H9 (cell line): ENCODE data around the gene HADH. TPM values are rescaled to one million over a fixed set of nuclear protein-coding genes. Genes with fewer than 3 reads are reported as not detected.
"Not testable (repeated sequence)": the region's sequence is repeated elsewhere in the genome, so short reads cannot be mapped to it uniquely, and the experiment has no call there.

Source experiments
- DNase-seq: peaks from one replicate; pipeline ENCODE4 v3.0.0-alpha.2; 2017
- H2AFZ ChIP-seq: one replicate; pipeline ENCODE4 v1.6.1; 2013; ENCODE audit warnings: mild to moderate bottlenecking, low read length, control low read depth, moderate library complexity
- H2AK5ac ChIP-seq: 2 replicates; pipeline ENCODE4 v1.6.1; 2013; ENCODE audit warnings: low read length, control low read depth, mixed read lengths; ENCODE audit not compliant: insufficient read length
- H2BK120ac ChIP-seq: one replicate; pipeline ENCODE4 v1.6.1; 2013; ENCODE audit warnings: low read depth, mild to moderate bottlenecking, low read length, control low read depth, inconsistent platforms; ENCODE audit not compliant: poor library complexity, severe bottlenecking
- H2BK12ac ChIP-seq: 2 replicates; pipeline ENCODE4 v1.6.1; 2013; ENCODE audit warnings: low read length, control low read depth, mixed read lengths, low read depth; ENCODE audit not compliant: insufficient read length
- H2BK15ac ChIP-seq: 2 replicates; pipeline ENCODE4 v1.6.1; 2013; ENCODE audit warnings: low read depth, low read length, control low read depth
- H2BK20ac ChIP-seq: one replicate; pipeline ENCODE4 v1.6.1; 2013; ENCODE audit warnings: low read depth, mild to moderate bottlenecking, low read length, control low read depth, inconsistent platforms; ENCODE audit not compliant: poor library complexity, severe bottlenecking
- H2BK5ac ChIP-seq: 2 replicates; pipeline ENCODE4 v1.6.1; 2013; ENCODE audit warnings: low read length, control low read depth, mixed read lengths; ENCODE audit not compliant: insufficient read length
- H3K14ac ChIP-seq: 2 replicates; pipeline ENCODE4 v1.6.1; 2013; ENCODE audit warnings: low read length, control low read depth; ENCODE audit not compliant: insufficient read depth
- H3K18ac ChIP-seq: 2 replicates; pipeline ENCODE4 v1.6.1; 2013; ENCODE audit warnings: low read depth, mild to moderate bottlenecking, mixed read lengths, low read length, control low read depth; ENCODE audit not compliant: insufficient read length
- H3K23ac ChIP-seq: 2 replicates; pipeline ENCODE4 v1.6.1; 2013; ENCODE audit warnings: low read length, control low read depth, mixed read lengths, low read depth; ENCODE audit not compliant: insufficient read length
- H3K23me2 ChIP-seq: 2 replicates; pipeline ENCODE4 v1.6.1; 2013; ENCODE audit warnings: low read depth, mild to moderate bottlenecking, mixed read lengths, low read length, control low read depth; ENCODE audit not compliant: insufficient read length, poor library complexity, severe bottlenecking
- H3K27ac ChIP-seq: 2 replicates; pipeline ENCODE4 v1.5.1; 2013; ENCODE audit warnings: low read length, control low read depth, mixed read lengths, low read depth; ENCODE audit not compliant: insufficient read length
- H3K27me3 ChIP-seq: 2 replicates; pipeline ENCODE4 v1.6.1; 2013; ENCODE audit warnings: low read length, control low read depth, inconsistent platforms; ENCODE audit not compliant: insufficient read depth
- H3K4ac ChIP-seq: 2 replicates; pipeline ENCODE4 v1.6.1; 2013; ENCODE audit warnings: low read depth, mild to moderate bottlenecking, control low read depth, inconsistent platforms, low read length, moderate library complexity
- H3K4me1 ChIP-seq: 2 replicates; pipeline ENCODE4 v1.6.1; 2013; ENCODE audit warnings: low read length, control low read depth, inconsistent platforms; ENCODE audit not compliant: insufficient read depth
- H3K4me2 ChIP-seq: 2 replicates; pipeline ENCODE4 v1.6.1; 2013; ENCODE audit warnings: low read length, control low read depth, mixed read lengths; ENCODE audit not compliant: insufficient read length, insufficient read depth
- H3K56ac ChIP-seq: 2 replicates; pipeline ENCODE4 v1.6.1; 2013; ENCODE audit warnings: low read depth, mild to moderate bottlenecking, mixed read lengths, low read length, control low read depth; ENCODE audit not compliant: insufficient read length
- H3K79me1 ChIP-seq: 2 replicates; pipeline ENCODE4 v1.6.1; 2013; ENCODE audit warnings: low read depth, mild to moderate bottlenecking, moderate library complexity, low read length, control low read depth, inconsistent platforms; ENCODE audit not compliant: insufficient read depth, poor library complexity, severe bottlenecking
- H3K79me2 ChIP-seq: 2 replicates; pipeline ENCODE4 v1.6.1; 2013; ENCODE audit warnings: low read length, control low read depth, inconsistent platforms; ENCODE audit not compliant: insufficient read depth
- H3K9ac ChIP-seq: 2 replicates; pipeline ENCODE4 v1.6.1; 2013; ENCODE audit warnings: low read length, control low read depth, mixed read lengths; ENCODE audit not compliant: insufficient read length; ENCODE audit errors: extremely low read depth
- H3K9me3 ChIP-seq: one replicate; pipeline ENCODE4 v1.6.1; 2013; ENCODE audit warnings: low read depth, low read length, inconsistent platforms; ENCODE audit not compliant: control insufficient read depth
- H3T11ph ChIP-seq: one replicate; pipeline ENCODE4 v1.6.1; 2013; ENCODE audit warnings: mild to moderate bottlenecking, low read length, control low read depth, inconsistent platforms
- H4K20me1 ChIP-seq: one replicate; pipeline ENCODE4 v1.6.1; 2013; ENCODE audit not compliant: control insufficient read depth, insufficient read length, insufficient read depth
- H4K5ac ChIP-seq: 2 replicates; pipeline ENCODE4 v1.6.1; 2013; ENCODE audit warnings: low read depth, mild to moderate bottlenecking, mixed read lengths, low read length, control low read depth; ENCODE audit not compliant: insufficient read length
- H4K8ac ChIP-seq: replicated peaks from 2 replicates; pipeline ENCODE4 v1.6.1; 2013; ENCODE audit warnings: low read length, control low read depth, mixed read lengths, low read depth; ENCODE audit not compliant: insufficient read length
- H4K91ac ChIP-seq: 2 replicates; pipeline ENCODE4 v1.6.1; 2013; ENCODE audit warnings: low read depth, mild to moderate bottlenecking, moderate library complexity, mixed read lengths, low read length, control low read depth; ENCODE audit not compliant: insufficient read length
- H3K27ac Mint-ChIP-seq, 3 experiments: 2 replicates in 2 of 3; 3 replicates in 1 of 3; pipeline ENCODE4 v1.8.0; 2020 to 2021; ENCODE audit warnings: mixed read lengths in 3 of 3, mild to moderate bottlenecking in 1 of 3, moderate library complexity in 1 of 3
- H3K27me3 Mint-ChIP-seq: 2 replicates; pipeline ENCODE4 v1.8.0; 2021; ENCODE audit warnings: low read depth, mild to moderate bottlenecking, moderate library complexity, mixed read lengths
- H3K36me3 Mint-ChIP-seq, 3 experiments: 2 replicates in 2 of 3; 3 replicates in 1 of 3; pipeline ENCODE4 v1.8.0; 2020 to 2021; ENCODE audit warnings: low read depth in 3 of 3, mixed read lengths in 3 of 3; ENCODE audit not compliant: insufficient read depth in 1 of 3
- H3K4me1 Mint-ChIP-seq, 2 experiments: 2 replicates each; pipeline ENCODE4 v1.8.0; 2020; ENCODE audit warnings: mixed read lengths in 2 of 2
- H3K4me3 Mint-ChIP-seq, 2 experiments: 2 replicates in 1 of 2; 3 replicates in 1 of 2; pipeline ENCODE4 v1.8.0; 2020 to 2021; ENCODE audit warnings: mild to moderate bottlenecking in 2 of 2, mixed read lengths in 2 of 2, moderate library complexity in 1 of 2
- H3K9me3 Mint-ChIP-seq, 2 experiments: 2 replicates in 1 of 2; 3 replicates in 1 of 2; pipeline ENCODE4 v1.8.0; 2020; ENCODE audit warnings: mild to moderate bottlenecking in 2 of 2, mixed read lengths in 2 of 2, moderate library complexity in 1 of 2
- WGBS: extraction: QIAGEN DNeasy Blood & Tissue Kit; methylation state at CpG from one replicate; pipeline ENCODE4 v1.1.7; 2013; ENCODE audit warnings: missing lambda C conversion rate, low lambda C conversion rate, mixed read lengths; ENCODE audit not compliant: insufficient read length; ENCODE audit errors: extremely low coverage; 5-methylcytosine and 5-hydroxymethylcytosine counted together
- total RNA-seq: library from RNA; stranded (reverse); gene quantifications from 2 replicates; pipeline ENCODE4 v1.2.1, GENCODE V29; 2021

Gene HADH
- total RNA-seq, 1 experiment from 2014 or later: 44.4 TPM

GRCh38 chr4:107967921-107968320, 21.8 kb upstream of the HADH start:
- not testable (repeated sequence) for H3K4me1 Mint-ChIP-seq

More at GRCh38 chr4:107967921-107968320, 21.8 kb upstream of the HADH start:
- not testable (repeated sequence) for H3K79me1 ChIP-seq, H3K18ac ChIP-seq, H3K14ac ChIP-seq, H2AK5ac ChIP-seq, H4K8ac ChIP-seq, H2BK20ac ChIP-seq, H3K27me3 ChIP-seq, H2BK120ac ChIP-seq, H2BK5ac ChIP-seq, H3K4ac ChIP-seq, H3K4me1 ChIP-seq, H3K27me3 Mint-ChIP-seq, H4K5ac ChIP-seq, H3K9me3 ChIP-seq, H4K20me1 ChIP-seq, H3K4me2 ChIP-seq, H3K79me2 ChIP-seq, DNase-seq, H3T11ph ChIP-seq, H3K56ac ChIP-seq, H2AFZ ChIP-seq, H3K36me3 Mint-ChIP-seq, H3K23me2 ChIP-seq, H3K9me3 Mint-ChIP-seq, H3K27ac ChIP-seq, H3K27ac Mint-ChIP-seq, H3K9ac ChIP-seq, H4K91ac ChIP-seq, H3K23ac ChIP-seq, H2BK12ac ChIP-seq, H2BK15ac ChIP-seq, H3K4me3 Mint-ChIP-seq
- no CpG with 5 or more reads among the region's 1 CpG for WGBS
